Activated naive CD4-positive, alpha-beta T cell treated with anti-CD3 and anti-CD28 coated beads, Interleukin-2, amount 50 U/mL, for 16 hours (primary cell): ENCODE measurements around the gene MSH6.

ENCODE experiments used
- DNase-seq: peaks from one replicate; pipeline ENCODE4 v3.0.0-alpha.2; 2020

MSH6 gene

GRCh38 chr2:47783486-47784351 is 774 bp downstream of the MSH6 start:
- DNase-seq: peak; percentile 73

DNA sequence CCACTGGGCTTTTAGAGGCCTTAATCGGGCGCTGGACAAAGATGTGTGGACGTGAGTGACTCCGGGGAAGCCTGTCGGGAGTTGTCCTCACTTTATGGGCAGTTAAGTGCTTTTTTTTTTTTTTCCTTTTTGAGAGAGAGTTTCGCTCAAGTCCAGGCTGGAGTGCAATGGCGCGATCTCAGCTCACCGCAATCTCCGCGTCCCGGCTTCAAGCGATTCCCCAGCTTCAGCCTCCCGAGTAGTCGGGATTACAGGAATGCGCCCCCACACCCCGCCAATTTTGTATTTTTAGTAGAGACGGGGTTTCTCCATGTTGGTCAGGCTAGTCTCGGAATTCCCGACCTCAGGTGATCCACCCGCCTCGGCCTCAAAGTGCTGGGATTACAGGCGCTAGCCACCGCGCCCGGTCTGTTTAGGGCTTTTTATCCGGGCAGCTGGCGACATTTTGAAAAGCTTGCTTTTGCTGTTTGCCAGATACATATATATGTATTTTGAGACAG is 1.5 kb downstream of the MSH6 start:
- no peak for DNase-seq

DNA sequence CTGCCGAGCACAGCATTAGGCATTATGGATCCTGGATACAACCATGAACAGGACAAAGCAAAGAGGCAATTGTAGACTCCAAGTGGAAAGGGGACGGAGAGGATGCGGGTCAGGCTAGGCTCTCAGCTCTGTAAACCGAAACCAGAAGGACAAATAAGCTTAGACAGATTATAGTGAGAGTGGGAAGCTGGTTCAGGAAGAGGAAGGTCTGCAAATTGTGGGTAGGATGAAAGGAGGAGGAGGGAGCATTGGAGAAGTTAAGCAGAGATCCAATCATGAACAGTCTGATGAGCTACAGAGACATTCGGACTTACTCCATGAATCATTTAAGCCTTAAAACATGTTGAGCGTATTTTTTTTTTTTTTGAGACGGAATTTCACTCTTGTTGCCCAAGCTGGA is 3.0 kb downstream of the MSH6 start:
- no peak for DNase-seq

DNA sequence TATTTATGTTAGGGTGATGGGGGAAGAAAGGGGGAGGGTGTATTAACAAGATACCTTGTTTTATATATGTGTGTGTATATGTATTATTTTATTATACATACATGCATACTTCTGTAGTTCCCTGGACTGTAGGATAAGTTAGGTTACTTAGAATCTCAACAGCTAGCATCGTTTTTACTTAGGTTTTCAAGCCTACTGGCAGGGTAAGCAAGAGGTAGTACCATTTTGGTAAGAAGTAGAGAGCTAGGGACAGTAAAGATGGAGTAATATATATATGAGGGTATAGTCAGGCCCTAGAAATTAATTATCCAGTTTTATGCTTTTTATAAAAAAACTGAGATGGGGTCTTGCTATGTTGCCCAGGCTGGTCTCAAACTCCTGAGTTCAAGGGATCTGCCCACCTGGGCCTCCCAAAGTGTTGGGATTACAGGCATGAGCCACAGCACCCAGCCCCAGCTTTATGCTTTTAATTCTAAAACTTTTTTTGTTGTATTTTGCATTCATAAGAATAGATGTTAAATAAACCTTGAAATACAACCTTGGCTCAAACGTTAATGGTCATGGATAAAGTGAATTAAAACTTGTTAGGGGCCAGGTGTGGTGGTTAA is 13.2 kb downstream of the MSH6 start:
- no peak for DNase-seq

GRCh38 chr2:47798631-47799030 is 15.7 kb downstream of the MSH6 start:
- DNase-seq: no peak

DNA sequence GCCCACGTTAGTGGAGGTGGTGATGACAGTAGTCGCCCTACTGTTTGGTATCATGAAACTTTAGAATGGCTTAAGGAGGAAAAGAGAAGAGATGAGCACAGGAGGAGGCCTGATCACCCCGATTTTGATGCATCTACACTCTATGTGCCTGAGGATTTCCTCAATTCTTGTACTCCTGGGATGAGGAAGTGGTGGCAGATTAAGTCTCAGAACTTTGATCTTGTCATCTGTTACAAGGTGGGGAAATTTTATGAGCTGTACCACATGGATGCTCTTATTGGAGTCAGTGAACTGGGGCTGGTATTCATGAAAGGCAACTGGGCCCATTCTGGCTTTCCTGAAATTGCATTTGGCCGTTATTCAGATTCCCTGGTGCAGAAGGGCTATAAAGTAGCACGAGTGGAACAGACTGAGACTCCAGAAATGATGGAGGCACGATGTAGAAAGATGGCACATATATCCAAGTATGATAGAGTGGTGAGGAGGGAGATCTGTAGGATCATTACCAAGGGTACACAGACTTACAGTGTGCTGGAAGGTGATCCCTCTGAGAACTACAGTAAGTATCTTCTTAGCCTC is 16.2 kb downstream of the MSH6 start:
- no peak for DNase-seq

GRCh38 chr2:47801118-47801517 is 18.2 kb downstream of the MSH6 start:
- DNase-seq: no peak

GRCh38 chr2:47803363-47803762 is 20.4 kb downstream of the MSH6 start:
- DNase-seq: no peak

DNA sequence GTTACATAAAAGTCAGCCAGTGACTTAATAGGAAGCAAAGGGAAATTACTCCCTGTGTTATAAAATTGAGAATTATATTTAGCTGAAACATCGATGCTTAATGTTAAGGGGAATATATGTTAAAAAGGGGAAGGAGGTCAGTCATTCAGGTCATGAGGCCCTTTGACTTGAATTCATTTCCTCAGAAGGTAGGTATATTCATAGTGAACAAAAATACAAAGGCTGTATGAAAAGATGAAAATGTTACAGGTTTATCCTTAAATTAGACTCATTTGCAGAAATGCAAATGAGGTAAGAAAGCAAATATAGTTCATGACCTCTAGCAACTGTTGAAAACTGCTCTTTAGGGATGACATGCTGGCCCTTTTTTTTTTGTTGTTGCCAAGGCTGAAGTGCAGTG is 20.8 kb downstream of the MSH6 start:
- no peak for DNase-seq

- DNase-seq: no peak
Measured at GRCh38 chr2:47805850-47806249, 22.9 kb downstream of the MSH6 start.

DNA sequence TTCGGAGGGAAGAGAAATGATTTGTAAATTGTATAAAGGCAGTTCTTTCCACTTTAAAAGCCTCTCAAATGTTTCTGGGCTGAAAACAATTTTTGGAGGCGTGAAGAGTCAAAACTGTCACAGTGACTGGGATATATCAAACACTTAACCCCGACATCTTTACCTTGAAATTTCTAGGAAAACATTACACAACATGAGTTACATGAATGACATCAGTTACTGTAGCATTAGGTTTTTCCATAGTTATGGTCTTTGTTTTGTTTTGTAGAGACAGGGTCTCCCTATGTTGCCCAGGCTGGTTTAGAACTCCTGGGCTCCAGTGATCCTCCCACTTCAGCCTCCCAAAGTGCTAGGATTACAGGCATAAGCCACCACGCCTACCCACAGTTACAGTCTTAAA is 25.7 kb downstream of the MSH6 start:
- DNase-seq: no peak

DNA sequence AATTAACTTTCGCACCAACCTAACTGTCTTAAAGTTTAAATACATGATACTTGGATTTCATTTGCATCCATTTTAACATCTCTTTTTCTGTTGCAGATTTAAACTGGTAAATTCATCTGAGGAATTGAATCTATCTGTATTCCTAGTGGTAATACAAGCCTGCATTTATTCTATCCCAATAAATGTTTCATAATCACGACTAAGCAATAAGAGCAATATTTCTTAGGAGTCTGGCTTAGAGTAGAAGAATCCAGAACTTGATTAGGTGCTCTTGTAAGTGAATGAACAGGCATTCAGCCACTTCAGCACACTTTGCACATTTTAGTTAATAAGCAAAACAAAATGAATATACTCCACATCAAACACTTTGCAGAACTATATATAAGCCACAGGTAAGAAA is 27.0 kb downstream of the MSH6 start:
- DNase-seq: no peak

DNA sequence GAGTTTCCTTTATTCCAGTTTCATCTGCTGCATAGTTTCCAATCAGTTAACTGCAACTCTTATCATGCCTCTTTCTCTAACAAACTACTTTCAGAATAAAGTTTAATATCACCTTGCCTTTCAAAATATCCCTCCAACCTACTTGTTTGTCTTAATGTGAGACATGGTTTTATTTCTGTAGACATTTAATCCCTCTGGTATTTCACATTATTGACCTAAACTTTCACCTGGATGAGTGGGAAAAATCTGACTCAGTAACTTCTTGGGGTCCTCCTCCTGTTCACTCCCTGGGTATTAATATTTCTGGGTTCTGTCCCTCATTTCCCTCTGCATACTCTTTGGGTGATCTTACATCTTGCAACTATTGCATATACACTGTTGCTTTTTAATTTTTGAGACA is 27.9 kb downstream of the MSH6 start:
- no peak for DNase-seq

DNA sequence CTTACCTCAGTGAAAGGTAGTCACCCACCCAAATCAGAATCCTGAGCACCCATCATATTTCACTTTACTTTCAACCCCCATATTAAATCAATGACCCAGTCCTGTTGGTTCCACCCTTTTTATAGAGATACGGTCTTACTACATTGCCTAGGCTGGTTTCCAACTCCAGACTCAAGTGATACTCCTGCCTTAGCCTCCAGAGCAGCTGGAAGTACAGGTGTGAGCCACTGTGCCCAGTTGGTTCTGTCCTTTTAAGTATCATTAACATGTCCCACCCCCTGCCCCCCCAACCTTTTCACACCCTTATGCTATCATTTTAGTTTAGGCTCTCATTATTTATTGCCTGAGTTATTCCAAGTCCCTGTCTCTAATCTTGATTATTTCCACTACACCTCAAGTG is 28.7 kb downstream of the MSH6 start:
- no peak for DNase-seq

DNA sequence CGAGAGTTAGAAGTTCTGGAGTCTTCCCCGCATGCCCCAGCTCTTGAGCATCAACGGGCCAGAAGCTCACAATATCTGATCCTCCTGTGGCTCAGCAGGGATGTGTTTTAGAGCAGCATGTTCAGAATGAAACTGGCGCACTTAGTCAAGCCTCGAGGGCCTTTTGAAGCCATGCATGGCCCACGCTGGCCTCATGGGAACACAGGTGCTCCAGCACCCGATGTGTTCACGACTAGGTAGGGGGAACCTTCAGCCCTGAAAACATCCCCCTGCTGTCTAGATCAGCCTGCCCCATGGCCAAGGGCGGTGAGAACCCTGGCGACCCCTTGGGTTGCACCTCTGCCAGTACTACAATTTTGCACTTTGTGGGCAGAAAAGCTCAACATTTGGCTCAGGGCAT is 32.8 kb downstream of the MSH6 start:
- DNase-seq: no peak

DNA sequence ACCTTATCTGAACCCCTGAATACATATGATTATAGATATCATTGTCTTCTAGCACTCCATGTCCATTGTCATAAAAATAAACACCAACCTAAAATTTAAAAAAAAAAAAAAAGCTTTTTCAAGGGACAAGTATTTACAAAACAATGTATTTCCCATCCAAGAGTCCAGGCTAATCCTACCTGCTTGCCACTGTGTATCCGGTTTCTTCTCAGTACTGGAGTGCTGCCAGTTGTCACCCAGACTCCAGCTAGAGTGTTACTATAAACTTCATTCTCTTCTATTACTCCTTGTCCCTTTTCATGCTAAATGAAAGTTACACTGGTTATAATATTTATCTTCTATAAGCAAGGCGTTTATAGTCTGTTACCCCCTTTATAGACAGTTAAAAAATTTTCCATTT is 35.8 kb downstream of the MSH6 start:
- no peak for DNase-seq

DNA sequence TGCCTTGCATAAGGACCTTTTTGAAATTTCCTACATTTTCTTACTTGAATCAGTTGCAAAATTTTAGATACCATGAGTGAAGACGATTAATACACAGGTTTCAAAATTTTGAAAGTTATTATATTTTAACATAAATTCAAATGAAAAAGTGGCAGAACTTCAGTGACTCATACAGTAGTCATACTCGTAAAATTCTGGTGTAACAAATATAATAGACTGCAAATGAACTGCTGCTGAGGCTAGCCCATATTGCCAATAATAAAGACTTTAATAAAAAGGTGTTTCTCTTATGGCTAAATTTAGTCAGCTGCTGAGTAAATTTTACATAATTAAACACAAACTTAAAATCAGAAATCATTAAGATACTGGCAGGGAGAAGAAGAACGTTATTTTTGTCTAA is 36.9 kb downstream of the MSH6 start:
- DNase-seq: no peak

GRCh38 chr2:47822518-47822917 is 39.6 kb downstream of the MSH6 start:
- no peak for DNase-seq

GRCh38 chr2:47833516-47833968 is 50.6 kb downstream of the MSH6 start:
- DNase-seq: no peak

DNA sequence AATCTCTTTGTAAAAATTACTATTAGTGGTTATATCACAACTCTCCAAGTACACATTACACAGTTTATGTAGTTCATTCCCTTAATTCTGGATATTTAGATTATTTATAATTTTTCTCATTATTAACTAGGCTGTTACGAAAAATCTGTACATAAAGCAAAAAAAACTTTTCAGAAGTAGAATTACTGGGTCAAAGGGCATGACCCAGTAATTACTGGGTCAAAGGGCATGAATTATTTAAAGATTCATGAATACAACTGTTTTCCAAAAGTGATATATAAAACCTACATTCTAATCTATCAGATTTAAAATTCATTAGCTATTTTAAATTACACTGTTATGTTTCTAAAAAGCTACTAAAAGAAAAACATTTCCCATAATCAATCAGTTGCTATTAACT is 55.3 kb downstream of the MSH6 start:
- DNase-seq: no peak

DNA sequence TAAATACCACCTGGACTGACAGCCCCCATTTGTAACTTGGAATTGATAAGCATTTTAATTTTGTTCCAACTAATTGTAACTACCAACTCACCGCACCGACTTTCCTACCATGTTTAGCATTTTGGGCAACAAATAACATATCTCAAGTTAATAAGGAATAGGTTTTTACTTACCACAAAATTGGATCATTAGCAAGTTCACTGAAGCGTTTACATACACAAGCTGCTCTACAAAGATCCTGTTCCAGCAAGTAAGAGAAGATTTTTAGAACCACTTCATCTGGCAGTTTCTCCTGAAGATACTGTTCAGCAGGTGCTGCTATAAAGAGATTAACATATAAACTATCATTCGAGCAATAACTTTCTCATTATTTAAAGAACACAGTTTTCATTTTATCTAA is 55.7 kb downstream of the MSH6 start:
- DNase-seq: no peak

DNA sequence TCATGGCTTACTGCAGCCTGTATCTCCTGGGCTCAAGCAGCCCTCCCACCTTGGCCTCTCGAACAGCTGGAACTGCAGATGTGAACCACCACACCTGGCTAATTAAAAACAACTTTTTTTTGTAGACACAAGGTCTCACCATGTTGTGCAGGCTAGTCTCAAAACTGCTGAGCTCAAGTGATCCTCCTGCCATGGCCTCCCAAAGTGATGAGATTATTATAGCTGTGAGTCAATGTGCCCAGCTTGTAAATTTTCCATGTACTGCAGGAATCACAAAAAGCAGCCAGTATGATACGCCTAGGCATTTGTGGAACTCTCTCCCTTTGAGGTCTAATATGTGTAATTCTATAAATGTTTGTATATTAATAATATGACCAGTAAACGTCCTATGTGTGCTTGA is 59.9 kb downstream of the MSH6 start:
- no peak for DNase-seq

DNA sequence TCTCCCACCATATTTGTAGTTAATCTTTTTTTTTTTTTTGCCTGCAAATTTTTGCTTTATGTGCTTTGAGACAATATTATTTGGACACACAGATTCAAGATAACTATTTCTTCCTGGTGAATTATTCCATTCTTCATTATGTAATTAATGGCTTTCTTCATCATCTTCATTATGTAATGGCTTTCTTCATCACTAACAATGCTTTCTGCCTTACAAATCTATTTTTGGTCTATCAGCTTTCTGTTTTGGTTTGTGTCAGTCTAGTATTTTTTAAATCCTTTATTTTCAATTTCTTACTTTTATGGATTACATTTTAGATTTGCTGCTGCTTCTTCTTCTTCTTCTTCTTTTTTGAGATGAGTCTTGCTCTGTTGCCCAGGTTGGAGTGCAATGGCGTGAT is 60.5 kb downstream of the MSH6 start:
- DNase-seq: no peak

GRCh38 chr2:47844162-47844561 is 61.2 kb downstream of the MSH6 start:
- no peak for DNase-seq
